Measurements from ENCODE around the gene NT5C3B.

The NT5C3B gene

DNA sequence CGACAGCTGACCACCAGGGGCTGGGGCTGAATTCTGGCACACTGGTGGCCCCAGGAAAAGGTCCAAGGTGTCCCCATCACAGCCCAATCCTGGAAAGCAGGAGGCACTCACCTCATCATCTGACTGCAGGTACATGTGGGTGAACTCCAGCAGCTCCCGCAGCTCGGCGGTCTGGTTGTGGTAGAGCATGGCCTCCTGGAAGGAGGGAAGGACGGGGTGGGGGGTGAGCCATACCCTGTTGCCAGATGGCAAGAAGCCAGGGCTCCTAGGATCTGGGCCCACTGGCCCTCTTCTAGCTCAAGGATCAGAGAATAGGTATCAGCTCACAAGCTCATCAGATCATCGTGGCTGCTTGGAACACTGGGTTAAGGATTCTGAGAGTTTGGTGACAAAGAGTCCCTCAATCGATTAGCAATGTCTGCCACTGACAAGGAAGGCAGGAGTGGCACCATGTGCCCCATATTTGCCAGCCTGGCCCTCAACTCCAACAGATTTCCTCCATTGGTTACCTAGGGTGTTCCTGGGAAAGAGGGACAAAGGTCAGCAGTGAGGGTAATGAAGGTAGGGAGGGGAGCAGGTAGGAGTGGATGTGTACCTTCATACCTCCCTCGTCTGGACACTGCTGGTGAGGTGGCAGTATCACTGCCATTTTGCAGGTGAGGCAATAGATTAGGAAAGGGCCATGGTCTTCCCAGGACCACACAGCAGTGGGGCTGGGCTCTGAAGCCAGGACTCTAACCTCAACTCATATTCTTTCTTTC lies 29.2 kb downstream of the NT5C3B start:
- no peak for DNase-seq

DNA sequence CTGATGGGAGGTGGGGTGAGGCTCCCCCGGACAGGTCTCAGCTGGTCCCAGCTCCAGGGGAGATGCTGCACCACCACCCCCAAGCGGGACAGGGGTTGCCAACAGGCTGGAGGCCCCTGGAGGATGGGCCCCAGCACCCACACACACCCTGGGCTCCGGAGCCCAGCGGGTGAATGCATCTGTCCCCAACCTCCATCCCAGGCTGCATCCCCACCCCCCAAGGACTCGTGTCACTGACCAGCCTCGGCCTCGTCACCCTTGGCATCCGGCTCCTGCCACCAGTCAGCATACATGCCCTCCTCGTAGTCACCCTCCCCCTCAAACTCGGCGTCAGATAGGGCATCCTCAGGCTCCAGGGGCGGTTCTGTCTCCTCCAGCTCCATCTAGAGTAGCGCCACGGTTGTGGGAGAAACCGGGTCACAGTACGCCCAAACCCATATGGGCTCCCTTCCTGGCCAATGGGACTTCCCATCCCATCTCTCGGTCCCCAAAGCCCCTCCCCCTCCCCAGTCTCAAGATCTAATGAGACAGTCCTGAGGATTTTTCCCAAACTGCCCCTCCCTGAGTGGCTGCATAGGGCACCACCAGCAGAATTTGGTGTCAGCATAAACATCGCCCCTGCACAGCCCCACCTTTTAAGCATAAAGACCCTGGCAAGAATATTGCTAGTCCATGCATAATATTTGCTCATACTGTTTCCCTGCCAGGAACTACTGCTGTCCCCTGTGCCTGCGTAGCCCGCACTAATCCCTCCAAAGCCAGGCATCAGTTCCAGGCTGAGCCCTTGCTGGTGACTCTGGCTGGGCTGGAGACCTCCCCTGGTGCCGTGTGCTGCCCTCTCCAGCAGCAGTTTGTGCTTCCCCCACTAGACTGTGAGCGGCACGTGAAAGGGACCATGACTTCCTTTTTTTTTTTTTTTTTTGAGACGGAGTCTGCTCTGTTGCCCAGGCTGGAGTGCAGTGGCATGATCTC lies 32.7 kb downstream of the NT5C3B start:
- DNase-seq: no peak

DNA sequence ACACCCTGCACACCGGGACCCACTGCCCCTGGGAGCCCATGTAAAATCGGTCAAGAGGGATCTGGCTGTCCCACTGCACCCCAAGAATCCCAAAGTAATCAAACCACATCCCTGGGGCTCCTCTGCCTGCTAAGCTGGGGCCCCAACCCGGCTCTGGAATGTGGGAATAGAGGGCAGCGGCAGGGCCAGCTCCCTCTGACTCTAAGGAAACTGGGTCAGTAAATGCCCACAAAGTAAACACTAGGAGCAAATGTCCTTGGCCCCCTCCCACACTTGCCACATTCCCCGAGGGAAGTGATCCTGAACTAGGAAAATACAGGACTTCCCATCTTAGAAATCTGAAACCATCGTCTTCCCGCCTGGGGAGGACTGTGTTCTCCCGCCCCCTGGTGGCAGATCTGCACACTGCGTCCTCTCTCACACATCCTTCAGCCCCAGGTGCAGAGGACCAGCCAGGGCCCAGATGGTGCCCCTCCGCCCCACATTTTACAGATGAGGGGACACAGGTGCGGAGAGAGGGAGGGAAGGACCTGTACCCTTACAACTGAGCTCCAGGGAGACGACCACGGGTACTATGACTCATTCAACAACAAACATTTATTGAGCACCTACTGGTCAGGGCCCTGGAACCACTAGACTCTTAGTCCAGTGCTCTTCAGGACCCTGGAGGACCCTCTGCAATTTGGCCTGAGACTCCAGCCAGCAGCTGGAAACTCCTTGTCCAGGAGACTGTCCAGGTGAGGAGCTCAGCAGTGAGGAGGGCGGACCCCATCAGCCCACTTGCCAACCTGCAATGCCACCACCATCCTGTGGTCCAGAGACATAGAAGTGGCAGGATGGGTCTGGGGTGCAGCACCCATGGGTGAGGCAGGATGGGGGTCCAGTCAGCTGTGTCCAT lies 34.4 kb downstream of the NT5C3B start:
- peak; percentile 81 for DNase-seq

DNA sequence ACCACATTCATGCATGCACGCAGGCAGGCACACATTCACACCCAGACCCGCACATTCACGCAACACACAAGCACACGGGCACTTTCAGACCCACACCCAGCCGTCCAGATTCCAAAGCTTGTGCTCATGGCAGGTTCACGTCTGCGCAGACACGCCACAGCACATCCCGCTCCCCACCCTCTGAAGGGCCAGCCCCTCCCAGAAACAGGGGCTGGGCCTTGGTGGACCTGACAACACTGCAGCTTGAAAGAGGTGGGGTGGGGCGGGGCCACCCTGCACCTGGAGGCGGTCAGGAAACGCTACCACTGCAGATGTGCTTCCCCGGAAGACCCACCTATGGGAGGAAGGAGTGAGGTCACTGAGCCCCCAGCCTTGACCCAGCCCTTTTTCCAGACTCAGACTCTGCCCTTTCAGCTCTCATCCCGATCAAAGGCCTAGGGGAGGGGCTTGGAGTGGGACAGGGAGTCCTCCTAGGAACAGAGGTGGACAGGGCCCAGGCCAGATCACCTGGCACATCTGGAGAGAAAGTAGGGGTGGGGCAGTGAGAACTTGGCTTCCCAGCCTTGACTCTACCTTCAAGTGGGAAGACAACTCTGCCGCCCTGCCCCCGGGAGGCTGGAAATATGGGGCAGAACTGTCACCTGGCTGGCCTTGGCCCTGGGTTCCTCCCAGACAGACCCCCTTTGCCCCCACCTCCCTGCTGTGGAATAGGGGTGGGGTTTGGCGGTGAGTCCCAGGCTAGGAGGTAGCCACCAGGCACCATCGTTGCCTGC lies 35.2 kb downstream of the NT5C3B start:
- DNase-seq: no peak

DNA sequence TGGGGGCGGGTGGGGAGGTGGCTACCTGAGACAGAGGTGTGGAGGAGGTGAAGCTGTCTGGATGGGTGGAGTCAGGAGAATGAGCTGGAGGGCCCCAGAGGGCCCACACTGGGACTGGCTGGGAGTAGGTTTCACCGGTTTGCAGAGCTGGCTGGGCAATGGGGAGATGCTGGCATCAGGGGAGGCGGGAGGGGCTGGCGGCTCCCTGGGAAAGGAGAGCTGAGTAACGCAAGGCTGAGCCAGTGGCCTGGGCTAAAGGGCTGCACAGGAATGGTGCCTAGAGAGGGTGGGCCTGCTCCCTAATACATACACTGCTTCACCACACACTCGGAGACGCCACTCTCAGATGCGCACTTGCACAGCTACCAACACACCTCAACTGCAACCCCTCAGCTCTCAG lies 36.7 kb downstream of the NT5C3B start:
- DNase-seq: no peak

DNA sequence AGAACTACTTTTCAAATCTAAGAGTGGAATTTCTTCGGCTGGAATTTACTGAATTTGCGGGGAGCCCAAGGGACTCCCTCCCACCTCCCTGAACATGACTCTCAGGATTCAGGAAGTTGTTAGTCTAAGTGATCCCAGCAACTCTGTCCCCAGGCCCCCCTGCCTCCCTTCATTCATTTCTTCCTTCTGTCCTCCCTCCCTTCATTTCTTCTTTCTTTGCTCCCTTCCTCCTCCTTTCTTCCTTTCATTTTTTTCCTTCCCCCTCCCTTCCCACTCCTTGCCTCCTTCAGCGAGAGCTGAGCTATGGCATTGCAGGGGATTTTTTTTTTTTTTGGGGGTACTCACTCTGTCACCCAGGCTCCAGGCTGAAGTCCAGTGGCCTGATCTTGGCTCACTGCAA lies 38.7 kb downstream of the NT5C3B start:
- no peak for DNase-seq

DNA sequence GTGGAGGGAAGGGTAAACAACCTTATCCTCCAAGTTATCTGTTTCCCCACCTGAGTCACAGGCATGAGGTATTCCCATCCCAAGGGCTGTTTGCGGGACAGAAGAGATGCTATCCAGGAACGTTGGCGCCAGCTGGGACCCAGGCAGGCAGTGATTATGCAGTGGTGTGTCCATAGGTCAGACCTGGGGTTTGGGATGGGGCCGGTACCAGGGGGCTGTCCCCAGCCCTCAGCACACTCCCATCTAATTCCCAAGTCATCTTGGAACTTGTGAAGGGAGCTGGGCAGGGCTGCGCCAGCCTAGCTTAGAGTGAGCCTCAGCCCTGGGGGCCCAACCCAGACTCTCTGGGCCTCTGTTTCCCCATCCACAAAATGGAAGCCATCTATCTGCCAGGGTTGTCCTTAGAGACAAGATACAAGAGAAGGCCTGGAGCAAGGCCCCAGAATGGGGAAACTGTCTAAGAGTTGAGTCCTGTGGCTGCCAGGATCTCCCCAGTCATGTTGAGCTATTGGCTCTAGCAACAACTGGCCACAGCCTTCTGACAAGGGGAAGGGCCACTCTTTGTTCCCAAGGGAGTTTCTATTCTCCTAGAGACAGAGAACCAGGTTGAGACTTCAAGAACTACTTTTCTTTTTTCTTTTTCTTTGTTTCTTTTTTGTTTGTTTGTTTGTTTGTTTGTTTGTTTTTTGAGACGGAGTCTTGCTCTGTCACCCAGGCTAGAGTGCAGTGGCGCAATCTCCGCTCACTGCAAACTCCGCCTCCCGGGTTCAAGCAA lies 39.7 kb downstream of the NT5C3B start:
- DNase-seq: no peak

DNA sequence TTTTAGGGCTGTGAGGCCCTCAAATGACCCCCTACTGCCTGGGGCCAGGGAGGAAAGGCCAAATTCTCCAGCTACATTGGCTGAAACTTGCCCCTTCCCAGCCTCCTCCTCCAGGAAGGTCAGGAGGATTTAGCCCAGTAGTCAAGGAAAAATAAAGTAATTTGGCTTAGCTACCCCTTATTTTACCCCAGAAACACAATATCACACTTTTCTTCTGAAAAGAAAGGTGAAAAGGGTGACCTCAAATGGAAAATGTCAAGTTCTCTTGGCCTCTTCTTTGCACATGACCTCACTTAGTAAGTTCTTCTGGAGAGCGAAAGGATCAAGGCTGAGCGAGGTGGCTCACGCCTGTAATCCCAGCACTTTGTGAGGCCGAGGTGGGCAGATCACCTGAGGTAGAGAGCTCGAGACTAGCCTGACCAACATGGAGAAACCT lies 41.5 kb downstream of the NT5C3B start:
- no peak for DNase-seq

DNA sequence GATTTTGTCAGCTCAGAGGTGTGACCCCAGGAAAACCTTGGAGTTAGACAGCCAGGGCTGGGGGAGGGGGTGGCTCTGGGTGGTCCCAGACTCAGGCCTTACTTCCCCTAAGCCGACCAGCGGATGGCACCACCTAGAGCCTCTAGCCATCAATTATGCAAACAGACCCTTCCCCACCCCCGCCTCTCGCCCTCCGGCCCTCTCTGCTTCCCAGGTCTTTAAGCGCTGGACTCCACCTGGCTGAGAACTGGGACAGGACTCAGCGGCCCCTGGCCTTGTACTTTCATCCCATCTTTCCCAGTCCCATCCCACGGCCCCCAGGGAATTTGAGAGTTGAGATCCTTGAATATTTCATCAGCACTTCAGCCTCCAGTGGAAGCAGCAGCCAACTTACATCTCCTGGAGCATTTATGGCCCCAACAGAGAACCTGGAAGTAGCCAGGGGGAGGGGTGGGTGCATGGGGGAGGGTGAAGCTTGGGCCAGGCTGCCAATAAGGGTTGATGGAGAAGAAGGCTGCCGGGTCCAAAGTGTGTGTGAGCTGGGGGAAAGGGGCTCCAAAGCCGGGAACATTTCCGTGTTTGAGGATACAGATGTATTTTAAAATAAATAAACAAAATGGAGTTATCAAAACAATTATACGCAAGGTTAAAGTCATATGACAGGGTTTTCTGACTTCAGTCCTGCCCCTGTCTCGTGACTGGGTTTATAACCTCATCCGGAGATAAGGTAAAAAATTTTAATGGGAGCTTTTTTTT lies 42.1 kb downstream of the NT5C3B start:
- DNase-seq: no peak

DNA sequence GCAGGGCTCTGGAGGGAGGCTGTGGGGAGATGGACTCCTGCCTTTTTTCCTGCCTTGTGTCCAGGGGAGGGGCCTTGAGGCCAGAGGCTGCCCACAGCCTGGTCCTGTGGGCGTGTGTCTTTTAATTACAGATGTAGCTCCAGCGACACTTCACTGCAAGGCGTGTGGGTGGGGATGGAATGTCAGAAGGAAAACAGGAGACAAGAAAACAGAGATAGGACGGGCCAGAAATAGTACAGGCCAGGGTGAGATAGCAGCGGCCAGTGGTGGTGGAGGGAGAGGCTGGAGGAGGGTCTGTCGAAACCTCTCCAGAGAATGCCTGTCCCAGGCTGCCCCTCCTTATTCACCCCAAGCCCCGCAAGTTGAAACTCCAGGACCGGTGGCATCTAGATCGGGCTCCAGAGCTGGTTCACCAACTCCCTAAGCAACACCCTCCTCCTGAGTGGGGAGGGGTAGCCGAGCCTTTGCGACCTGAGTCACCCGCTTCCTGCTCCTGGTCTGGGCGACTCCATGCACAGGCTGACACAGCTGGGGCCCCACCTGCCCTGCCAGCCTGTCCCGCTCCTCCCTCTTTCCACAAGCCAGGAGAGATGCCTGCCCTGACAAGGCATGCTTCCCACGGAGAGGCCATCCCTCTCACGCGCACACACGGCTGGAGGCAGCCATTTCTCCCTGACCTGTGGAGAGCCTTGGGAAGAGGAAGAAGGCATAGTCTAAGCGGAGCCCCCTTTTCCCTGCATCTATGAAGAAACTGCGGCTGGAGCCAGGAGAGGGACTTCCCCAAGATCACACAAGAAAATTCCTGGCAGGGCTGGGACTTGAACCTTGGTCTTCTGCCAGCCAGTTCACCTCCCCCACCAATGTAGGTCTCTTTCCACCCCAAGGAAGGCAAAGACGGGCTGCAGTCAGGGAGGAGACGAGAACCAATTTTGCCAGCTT lies 42.9 kb downstream of the NT5C3B start:
- DNase-seq: no peak

DNA sequence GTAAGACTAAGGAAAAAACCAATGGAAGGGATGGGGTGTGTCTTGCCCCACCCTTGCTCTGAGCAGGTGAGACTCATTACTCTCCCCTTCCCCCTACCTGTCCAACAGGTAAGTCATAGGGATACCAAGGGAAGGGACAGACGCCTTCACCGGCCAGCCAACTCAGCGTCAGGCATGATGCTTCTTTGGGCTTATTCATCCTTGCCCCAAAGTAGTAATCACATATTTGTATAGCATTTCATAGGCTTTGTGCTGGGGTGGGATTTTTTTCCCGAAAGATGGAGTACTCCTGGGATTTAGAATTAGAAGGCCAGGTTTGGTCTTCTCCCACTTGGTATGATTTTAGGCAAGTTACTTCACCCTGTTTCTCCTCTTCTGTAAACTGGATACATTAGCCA lies 49.0 kb downstream of the NT5C3B start:
- no peak for DNase-seq

DNA sequence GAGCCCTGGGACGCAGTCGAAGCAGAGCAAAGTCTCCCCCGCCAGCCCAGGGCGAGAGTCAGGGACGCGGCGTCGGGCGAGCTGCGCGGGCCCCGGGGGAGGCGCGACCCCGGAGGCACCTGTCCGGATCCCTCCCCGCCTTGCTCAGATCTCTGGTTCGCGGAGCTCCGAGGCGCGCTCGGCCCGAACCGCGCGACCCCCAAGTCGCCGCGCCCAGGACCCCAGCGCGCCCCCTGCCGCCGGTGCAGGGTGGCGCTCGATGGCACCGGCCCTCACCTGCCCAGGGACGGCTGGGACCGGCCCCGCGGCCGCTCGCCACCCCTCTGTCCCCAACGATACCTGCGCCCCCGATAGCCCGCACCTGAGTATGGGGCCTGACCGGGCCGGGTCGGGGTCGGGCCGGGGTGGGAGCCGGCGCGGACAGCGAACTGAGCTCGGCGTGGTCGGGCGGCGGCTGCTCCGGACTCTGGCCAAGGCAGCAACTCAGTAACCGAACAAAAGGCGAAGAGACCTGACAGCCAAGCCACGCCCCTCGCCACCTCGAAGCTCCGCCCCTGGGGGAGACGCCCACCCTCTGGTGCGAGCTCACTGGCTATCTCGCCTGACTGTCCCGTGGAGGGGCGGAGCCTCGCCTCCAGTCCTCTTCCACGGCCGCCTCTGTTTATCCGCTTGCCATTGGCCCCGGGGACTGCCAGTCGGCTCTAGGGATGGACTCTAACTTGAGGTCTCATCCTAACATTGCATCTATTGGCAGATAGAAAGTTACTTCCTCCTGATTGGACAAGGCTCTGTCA lies 49.6 kb downstream of the NT5C3B start, which contains the start of gene JUP:
JUP (minus strand) TSS at position 485 of the 794 bp plus-strand sequence. CDS start 14,857 bp downstream, outside the sequence.
- peak; percentile 92 for DNase-seq

DNA sequence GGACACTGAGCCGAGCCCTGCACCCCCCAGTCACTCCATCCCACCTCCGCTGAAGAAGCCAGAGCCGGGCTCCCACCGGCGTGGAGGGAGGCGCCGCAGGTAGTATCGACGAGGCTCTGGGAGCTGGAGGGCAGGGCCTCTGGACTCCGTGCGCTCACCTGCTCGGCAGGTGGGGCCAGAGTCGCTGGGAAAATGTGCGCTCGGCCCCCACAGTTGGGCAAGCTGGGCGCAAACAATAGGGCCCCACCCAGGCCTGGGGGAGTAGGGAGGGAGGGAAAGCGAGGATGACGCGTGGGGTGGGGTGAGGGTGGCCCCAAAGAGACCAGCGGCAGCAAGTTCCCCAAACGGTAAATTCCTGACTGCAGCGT lies 50.2 kb downstream of the NT5C3B start:
- no peak for DNase-seq

DNA sequence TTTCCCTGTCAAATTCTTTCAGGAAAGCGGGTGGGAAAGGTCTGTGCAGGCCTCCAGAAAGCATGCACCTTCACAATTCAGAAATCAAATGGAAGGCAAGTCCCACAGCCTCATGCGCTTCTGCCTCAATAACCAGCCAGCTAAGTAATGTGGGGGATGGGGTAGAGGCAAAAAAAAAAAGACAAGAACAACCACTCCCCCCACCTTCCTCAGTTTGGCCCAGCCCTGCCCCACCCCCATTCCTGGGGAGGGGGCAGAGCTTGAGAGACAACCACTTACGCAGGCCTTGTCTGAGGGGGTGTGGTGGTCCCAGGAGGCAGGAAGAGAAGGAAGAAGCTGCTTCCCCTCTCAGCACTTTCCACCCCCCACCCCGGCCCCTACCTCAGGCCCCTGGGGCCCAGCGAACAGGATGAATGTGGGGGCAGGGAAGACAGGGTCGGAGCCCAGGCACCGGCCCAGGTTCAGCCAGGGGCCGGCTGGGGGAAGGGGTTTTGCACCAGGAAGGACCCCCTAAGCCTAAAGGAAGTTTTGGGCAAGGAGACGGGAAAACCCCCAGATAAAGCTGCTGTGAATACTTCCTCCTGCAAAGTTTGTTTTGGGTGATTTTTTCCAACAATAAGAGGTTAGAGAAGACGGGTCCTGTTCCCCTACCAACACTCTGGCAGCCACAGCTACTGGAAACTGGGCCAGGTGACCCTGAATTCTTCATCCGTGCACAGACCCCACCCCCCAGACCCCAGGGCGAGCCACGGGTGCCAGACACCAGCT lies 50.8 kb downstream of the NT5C3B start:
- DNase-seq: no peak

DNA sequence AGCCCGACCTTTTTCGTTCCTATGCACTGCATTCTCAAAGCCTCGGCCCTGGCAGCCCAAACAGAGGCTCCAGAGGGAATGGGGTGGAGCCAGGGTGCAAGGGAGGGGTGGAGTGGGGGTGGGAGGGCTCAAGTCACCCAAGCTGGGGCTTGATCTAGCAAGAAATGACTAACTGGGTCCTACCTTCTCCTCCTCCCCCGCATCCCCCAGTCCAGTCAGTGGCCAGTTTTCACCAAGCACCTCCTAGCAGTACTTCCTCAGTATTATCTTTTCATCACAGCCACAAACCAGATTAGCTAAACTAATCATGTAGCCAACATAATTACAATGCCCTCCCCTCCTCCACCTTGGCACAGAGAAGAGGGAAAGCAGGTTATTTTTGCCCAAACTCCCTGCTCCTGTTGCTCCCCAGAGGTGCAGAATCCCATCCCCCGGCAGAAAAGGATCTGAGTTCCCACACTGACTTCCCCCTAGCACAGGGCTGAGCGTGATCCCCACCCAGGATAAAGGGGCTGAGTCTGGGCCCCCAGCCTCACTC lies 51.8 kb downstream of the NT5C3B start:
- peak; percentile 25 for DNase-seq

DNA sequence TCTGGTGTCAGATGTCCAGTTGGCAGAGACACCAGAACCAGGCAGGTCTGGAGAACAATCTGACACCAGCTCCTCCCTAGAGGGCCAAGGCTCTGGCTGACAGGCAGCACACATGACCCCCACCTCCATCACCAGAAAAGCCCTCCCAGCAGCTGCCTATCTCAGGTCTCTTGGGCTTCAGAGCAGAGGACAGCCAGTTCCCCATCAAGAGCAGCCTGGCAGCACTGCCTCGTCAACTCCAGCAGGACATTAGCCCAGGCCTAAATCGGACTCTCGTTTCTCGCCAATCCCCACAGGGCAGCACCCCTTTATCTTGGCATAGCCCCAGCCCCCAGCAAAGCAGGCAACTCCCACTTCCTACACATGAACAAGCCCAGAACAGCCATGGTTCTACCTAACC lies 53.9 kb downstream of the NT5C3B start:
- DNase-seq: no peak

DNA sequence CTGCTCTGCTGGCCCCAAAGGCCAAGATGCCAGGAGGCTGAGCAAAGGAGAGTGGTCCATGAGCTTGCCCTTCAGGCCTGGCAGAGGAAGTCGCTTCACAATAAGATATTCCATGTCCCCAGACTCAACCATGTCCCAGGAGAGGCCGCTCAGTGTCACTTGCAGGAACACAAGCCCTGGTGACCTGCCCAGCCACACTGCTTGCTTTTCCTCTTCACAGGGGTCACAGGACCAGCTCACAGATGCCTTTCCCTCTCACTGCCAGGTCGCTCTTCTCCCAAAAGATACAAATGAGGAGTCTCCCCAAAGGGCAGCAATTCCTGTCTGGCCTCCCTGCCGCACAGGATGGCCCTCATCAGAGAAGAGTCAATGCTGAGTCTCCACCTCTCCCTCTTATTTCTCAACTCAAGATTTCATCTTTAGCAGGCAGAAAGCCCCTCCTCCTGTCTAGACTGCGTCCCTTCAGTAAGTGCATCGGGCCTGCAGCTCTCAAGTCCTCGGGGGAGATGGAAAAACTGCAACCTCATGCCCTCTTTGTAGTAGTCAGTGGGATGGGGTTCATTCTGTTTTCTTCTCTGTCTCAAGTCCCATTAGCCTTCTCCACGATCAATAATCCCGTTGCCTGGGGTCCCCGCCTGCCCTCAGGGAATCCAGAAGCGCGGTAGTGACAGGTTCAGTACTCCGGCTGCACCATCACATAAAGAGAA lies 54.5 kb downstream of the NT5C3B start:
- DNase-seq: no peak
